ENCODE data around the gene FMNL2.
A peak's percentile ranks its signal among the peaks of the same experiment; 100 is the strongest.
"Not testable (repeated sequence)": the region's sequence is repeated elsewhere in the genome, so short reads cannot be mapped to it uniquely, and the experiment has no call there.

The FMNL2 gene

DNA sequence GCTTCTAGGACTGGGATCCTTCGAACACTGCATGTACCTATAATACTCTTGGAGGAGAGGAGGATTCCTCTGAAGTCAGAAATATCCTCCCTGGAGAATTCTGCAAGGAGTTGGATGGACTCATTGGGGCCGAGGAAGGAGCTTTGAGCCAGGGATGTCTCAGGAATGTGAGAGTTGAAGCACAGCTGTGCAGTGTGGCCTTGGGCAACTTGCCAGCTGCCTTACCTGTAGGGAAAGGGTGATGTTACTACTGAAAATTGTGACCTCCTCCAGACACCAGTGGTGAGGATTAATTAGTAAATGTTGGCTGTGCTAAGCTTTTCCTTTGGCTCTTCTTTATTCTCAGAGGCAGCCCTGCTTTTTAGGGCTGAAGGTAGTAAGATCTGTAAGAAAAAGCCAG, 41.4 kb downstream of the FMNL2 start:
- no peaks in the 10 kb centered on the region for H3K36me3 ChIP-seq (ENCODE audit: control insufficient read depth, insufficient read depth, low read length)
- no peaks in the 10 kb centered on the region for H3K4me1 ChIP-seq (ENCODE audit: control insufficient read depth, insufficient read depth, low read length, poor library complexity, severe bottlenecking)
- no peaks in the 10 kb centered on the region for H3K9me3 ChIP-seq (ENCODE audit: control insufficient read depth, low read length)
- no peak overlapping the region for H3K4me3 ChIP-seq (ENCODE audit: extremely low read depth, insufficient read depth, low read length, poor library complexity, severe bottlenecking)
- 67 to 100% methylated on average over 1 to 2 of the region's 2 CpGs for WGBS, 2 experiments (ENCODE audit: insufficient coverage in 2 of 2)
- H3K27ac ChIP-seq (ENCODE audit: low read depth, low read length, severe bottlenecking) = no peak overlapping the region

DNA sequence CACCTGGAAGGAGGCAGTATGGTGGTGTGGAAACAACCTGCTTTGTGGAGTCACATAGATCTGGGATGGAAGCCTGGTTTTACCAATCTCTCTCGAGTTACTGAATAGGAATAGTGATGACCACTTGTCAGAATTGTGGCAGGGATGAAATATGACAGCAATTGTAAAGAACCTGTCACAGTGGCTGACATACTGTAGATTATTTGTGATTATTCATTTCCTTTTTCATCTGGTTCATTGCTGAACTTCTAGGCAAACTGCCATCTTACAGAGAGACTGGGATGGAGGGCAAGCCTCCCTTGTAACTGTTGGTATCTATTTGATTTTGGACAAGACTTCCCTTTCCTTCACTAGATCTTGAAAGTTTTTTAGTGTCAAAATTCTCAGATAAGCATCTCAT, 42.0 kb downstream of the FMNL2 start:
- no peaks in the 10 kb centered on the region for H3K36me3 ChIP-seq (ENCODE audit: control insufficient read depth, insufficient read depth, low read length)
- H3K9me3 ChIP-seq (ENCODE audit: control insufficient read depth, low read length) = no peaks in the 10 kb centered on the region
- WGBS, 2 experiments (ENCODE audit: insufficient coverage in 2 of 2) = 100% methylated on average over 1 of the region's 1 CpG
- no peak overlapping the region for H3K4me3 ChIP-seq (ENCODE audit: extremely low read depth, insufficient read depth, low read length, poor library complexity, severe bottlenecking)
- no peak overlapping the region for H3K27ac ChIP-seq (ENCODE audit: low read depth, low read length, severe bottlenecking)
- no peaks in the 10 kb centered on the region for H3K4me1 ChIP-seq (ENCODE audit: control insufficient read depth, insufficient read depth, low read length, poor library complexity, severe bottlenecking)

DNA sequence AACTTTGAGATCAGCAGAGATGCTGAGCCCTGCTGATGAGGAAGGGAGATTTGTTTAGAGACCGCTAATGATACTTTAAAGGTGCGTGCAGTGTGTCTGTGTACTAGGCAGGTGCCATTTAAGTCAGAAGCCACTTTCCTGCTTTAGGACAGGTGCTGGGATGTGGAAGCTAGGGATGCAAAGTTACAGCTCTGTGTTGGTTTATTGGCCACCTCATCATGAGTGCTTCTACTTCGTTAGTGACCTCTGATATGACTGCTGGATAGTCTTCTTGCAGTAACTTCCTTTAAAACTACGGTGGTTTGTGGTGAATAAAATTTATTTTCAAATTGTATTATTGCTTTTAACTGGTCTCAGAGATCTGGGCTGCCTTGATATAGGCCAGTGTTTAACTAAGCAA, 44.1 kb downstream of the FMNL2 start:
- H3K36me3 ChIP-seq (ENCODE audit: control insufficient read depth, insufficient read depth, low read length) = no peaks in the 10 kb centered on the region
- H3K9me3 ChIP-seq (ENCODE audit: control insufficient read depth, low read length) = no peaks in the 10 kb centered on the region
- no peak overlapping the region for H3K4me3 ChIP-seq (ENCODE audit: extremely low read depth, insufficient read depth, low read length, poor library complexity, severe bottlenecking)
- no peaks in the 10 kb centered on the region for H3K4me1 ChIP-seq (ENCODE audit: control insufficient read depth, insufficient read depth, low read length, poor library complexity, severe bottlenecking)
- 100% methylated on average over 1 to 2 of the region's 4 CpGs for WGBS, 2 experiments (ENCODE audit: insufficient coverage in 2 of 2)
- H3K27ac ChIP-seq (ENCODE audit: low read depth, low read length, severe bottlenecking) = no peak overlapping the region

DNA sequence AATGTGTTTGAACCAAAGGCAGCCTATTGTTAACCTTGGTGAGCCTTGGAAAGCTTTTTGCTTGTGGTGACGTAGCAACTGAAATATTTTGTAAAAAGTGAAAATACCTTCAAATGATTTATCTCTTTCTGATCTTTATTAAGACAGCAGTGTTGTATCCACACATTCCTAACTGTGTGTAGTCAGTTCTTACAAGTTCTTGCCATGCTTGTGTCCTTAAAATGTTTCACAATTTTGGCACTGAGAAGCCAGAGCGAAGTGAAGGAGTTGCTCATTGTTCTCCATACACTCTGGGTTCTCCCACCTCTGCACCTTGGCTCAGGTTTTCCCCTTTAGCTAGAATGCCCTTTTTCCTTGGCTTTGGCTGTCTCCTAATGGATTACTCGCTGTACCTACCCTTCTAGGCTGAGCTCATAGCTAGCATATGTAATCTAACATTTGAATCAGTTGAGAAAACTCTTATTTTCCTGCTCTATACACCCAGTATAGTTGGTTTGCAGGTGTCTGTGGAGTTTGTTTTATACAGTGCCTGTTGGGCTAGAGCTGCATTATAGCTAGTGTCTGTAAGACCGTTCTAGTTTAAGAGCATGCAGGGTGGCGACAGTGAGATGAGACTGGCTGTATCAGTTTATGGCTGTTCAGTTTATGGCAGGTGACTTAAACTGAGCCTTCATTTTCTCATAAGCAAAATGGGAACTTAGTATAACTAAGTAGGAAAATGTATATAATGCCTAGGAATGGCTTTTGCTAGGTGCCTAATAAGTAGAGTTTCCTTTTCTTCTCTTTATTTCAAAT, 45.5 kb downstream of the FMNL2 start:
- H3K4me3 ChIP-seq (ENCODE audit: extremely low read depth, insufficient read depth, low read length, poor library complexity, severe bottlenecking) = no peak overlapping the region
- H3K9me3 ChIP-seq (ENCODE audit: control insufficient read depth, low read length) = no peaks in the 10 kb centered on the region
- no peaks in the 10 kb centered on the region for H3K36me3 ChIP-seq (ENCODE audit: control insufficient read depth, insufficient read depth, low read length)
- WGBS, 2 experiments (ENCODE audit: insufficient coverage in 2 of 2) = 61 to 64% methylated on average over 3 of the region's 5 CpGs
- H3K4me1 ChIP-seq (ENCODE audit: control insufficient read depth, insufficient read depth, low read length, poor library complexity, severe bottlenecking) = no peaks in the 10 kb centered on the region
- no peak overlapping the region for H3K27ac ChIP-seq (ENCODE audit: low read depth, low read length, severe bottlenecking)

DNA sequence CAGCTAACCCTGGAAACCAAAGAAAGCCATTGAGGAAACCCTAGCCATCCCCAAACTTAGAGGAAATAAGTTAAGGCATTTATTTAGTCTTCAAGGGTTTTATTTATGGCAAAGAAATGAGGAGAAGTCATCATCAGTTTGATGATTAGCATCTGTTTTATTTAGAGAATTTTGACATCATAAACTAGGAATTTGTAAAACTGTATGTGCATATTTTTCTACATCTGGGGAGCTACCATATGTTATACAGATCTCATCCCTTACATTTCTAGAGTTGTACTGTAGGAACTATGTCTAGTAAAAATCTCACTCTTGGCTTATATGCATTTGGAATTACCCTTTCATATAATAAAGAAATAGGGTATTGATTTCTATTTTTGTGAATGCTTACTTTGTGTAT, 48.7 kb downstream of the FMNL2 start:
- H3K27ac ChIP-seq (ENCODE audit: low read depth, low read length, severe bottlenecking) = no peak overlapping the region
- no peaks in the 10 kb centered on the region for H3K9me3 ChIP-seq (ENCODE audit: control insufficient read depth, low read length)
- H3K36me3 ChIP-seq (ENCODE audit: control insufficient read depth, insufficient read depth, low read length) = no peaks in the 10 kb centered on the region
- H3K4me3 ChIP-seq (ENCODE audit: extremely low read depth, insufficient read depth, low read length, poor library complexity, severe bottlenecking) = no peak overlapping the region
- H3K4me1 ChIP-seq (ENCODE audit: control insufficient read depth, insufficient read depth, low read length, poor library complexity, severe bottlenecking) = no peaks in the 10 kb centered on the region

DNA sequence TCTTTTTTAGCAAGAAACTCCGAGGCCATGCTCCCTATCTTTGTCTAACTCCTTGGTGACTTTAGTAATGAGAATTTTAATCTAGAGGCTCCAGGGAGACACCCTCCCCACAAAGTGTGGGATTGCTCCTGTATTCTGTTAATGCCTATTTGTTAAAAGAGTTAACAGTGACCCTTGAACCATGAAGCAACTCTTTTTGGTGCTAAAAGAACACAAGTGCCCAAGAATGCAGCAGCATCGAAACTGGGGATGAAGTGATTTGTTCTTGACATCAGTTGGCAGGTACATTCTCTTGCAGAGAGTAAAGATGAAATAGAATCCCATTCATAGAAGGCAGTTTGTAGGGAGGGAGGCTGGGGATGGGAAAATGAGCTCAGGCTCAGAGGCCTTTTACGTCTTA, 50.0 kb downstream of the FMNL2 start:
- H3K27ac ChIP-seq (ENCODE audit: low read depth, low read length, severe bottlenecking) = no peak overlapping the region
- 63 to 100% methylated on average over 1 of the region's 3 CpGs for WGBS, 2 experiments (ENCODE audit: insufficient coverage in 2 of 2)
- H3K4me1 ChIP-seq (ENCODE audit: control insufficient read depth, insufficient read depth, low read length, poor library complexity, severe bottlenecking) = no peaks in the 10 kb centered on the region
- H3K9me3 ChIP-seq (ENCODE audit: control insufficient read depth, low read length) = no peaks in the 10 kb centered on the region
- H3K4me3 ChIP-seq (ENCODE audit: extremely low read depth, insufficient read depth, low read length, poor library complexity, severe bottlenecking) = no peak overlapping the region
- H3K36me3 ChIP-seq (ENCODE audit: control insufficient read depth, insufficient read depth, low read length) = peaks cover under 1% of the 10 kb centered on the region

DNA sequence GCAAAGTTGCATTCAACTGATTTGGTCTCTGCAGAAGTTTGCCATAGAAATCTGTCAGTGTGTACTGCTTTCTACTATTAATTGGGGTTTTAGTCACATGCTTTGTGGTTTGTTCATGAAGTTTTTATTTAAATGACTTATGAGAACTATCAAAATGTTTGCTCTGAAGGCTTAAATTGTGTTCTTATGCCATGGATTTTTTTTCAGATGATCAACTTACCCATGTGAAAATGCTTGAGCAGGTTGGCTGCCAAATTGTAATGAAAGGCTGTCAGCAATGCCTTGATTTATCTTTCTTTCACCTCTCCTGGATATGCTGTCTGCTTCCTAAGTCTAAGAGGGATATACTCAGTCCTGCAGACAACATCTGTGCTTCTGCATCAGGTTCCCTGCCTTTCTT, 50.7 kb downstream of the FMNL2 start:
- H3K4me3 ChIP-seq (ENCODE audit: extremely low read depth, insufficient read depth, low read length, poor library complexity, severe bottlenecking) = no peak overlapping the region
- H3K4me1 ChIP-seq (ENCODE audit: control insufficient read depth, insufficient read depth, low read length, poor library complexity, severe bottlenecking) = no peaks in the 10 kb centered on the region
- peaks cover 3% of the 10 kb centered on the region for H3K36me3 ChIP-seq (ENCODE audit: control insufficient read depth, insufficient read depth, low read length)
- no peaks in the 10 kb centered on the region for H3K9me3 ChIP-seq (ENCODE audit: control insufficient read depth, low read length)
- H3K27ac ChIP-seq (ENCODE audit: low read depth, low read length, severe bottlenecking) = no peak overlapping the region

DNA sequence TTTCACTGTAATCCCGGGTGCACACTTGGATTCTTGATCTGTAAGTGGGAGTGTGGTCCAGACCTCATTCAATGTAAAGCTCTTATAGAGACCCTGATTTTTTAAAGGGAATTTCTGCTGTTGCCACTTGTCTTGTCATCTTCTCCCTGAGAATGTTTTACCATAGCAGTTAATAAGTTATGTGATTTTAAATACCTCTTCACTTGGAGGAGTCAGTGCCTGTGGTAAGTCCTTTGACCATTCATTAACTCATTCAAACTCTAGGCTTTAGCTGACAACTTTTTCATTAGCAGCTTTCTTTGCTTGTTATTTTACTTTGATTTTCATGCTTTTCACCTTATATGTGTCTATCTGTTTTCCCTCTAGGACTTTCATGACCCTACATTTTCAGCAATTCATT, 51.3 kb downstream of the FMNL2 start:
- no peaks in the 10 kb centered on the region for H3K4me1 ChIP-seq (ENCODE audit: control insufficient read depth, insufficient read depth, low read length, poor library complexity, severe bottlenecking)
- H3K4me3 ChIP-seq (ENCODE audit: extremely low read depth, insufficient read depth, low read length, poor library complexity, severe bottlenecking) = no peak overlapping the region
- WGBS, 2 experiments (ENCODE audit: insufficient coverage in 2 of 2) = 100% methylated on average over 1 of the region's 1 CpG; no CpG with 5 or more reads in 1 of the 2 experiments
- H3K27ac ChIP-seq (ENCODE audit: low read depth, low read length, severe bottlenecking) = no peak overlapping the region
- H3K36me3 ChIP-seq (ENCODE audit: control insufficient read depth, insufficient read depth, low read length) = peaks cover 3% of the 10 kb centered on the region
- no peaks in the 10 kb centered on the region for H3K9me3 ChIP-seq (ENCODE audit: control insufficient read depth, low read length)

DNA sequence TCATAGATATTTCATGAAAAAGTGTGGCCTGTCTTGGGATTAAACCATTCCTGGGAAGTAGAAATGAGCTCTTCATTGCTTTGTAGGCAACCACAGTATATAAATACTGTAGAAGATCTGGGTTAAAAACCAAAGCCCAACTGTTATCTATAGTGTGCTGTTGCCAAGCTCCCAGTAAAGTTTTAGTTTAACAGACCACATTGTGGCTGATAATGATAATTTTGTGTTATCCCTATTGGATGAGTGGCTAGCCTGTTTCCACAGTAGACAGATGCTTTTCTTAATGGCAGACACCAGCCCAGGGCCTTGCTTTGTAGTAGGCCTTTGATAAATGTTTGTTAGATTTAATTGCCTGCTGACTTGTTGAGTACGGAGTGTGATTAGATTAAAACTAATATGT, 52.1 kb downstream of the FMNL2 start:
- Histone ChIP-seq H3K4me3 (ENCODE audit: extremely low read depth, insufficient read depth, low read length, poor library complexity, severe bottlenecking) (no peak overlapping the region), H3K9me3 (ENCODE audit: control insufficient read depth, low read length) (no peaks in the 10 kb centered on the region), H3K36me3 (ENCODE audit: control insufficient read depth, insufficient read depth, low read length) (peaks cover 3% of the 10 kb centered on the region), H3K4me1 (ENCODE audit: control insufficient read depth, insufficient read depth, low read length, poor library complexity, severe bottlenecking) (no peaks in the 10 kb centered on the region), H3K27ac (ENCODE audit: low read depth, low read length, severe bottlenecking) (peak overlapping the region; percentile 32)
- no CpG with 5 or more reads among the region's 1 CpG for WGBS, 2 experiments (ENCODE audit: insufficient coverage in 2 of 2)

DNA sequence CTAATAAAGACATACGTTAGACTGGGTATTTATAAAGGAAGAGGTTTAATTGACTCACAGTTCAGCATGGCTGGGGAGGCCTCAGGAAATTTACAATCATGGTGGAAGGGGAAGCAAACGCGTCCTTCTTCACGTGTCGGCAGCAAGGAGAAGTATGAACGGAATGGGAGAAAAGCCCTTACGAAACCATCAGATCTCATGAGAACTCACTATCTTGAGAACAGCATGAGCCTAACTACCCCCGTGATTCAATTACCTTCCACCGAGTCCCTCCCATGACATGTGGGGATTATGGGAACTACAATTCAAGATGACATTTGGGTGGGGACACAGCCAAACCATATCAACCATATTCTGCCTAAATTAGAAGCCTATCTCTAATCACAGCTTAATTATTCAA, 53.3 kb downstream of the FMNL2 start:
- 92 to 93% methylated on average over 6 to 8 of the region's 9 CpGs for WGBS, 2 experiments (ENCODE audit: insufficient coverage in 2 of 2)
- H3K36me3 ChIP-seq (ENCODE audit: control insufficient read depth, insufficient read depth, low read length); H3K9me3 ChIP-seq (ENCODE audit: control insufficient read depth, low read length); H3K27ac ChIP-seq (ENCODE audit: low read depth, low read length, severe bottlenecking); H3K4me1 ChIP-seq (ENCODE audit: control insufficient read depth, insufficient read depth, low read length, poor library complexity, severe bottlenecking); H3K4me3 ChIP-seq (ENCODE audit: extremely low read depth, insufficient read depth, low read length, poor library complexity, severe bottlenecking): not testable (repeated sequence)

DNA sequence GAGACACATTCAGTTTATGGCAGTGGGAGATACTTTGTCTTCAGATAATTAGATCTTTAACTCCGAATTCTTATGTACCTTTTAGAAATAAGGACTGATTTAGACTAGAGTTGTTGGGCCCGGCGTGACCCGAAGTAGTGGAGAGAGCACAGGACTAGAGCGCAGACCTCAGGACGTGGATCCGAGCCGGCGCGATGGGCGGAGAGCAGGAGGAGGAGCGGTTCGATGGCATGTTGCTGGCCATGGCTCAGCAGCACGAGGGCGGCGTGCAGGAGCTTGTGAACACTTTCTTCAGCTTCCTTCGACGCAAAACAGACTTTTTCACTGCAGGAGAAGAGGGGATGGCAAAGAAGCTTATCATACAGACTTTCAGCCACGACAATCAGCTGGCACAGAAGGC, 54.5 kb downstream of the FMNL2 start:
- Histone ChIP-seq H3K27ac (ENCODE audit: low read depth, low read length, severe bottlenecking) (no peak overlapping the region), H3K9me3 (ENCODE audit: control insufficient read depth, low read length) (no peaks in the 10 kb centered on the region), H3K4me1 (ENCODE audit: control insufficient read depth, insufficient read depth, low read length, poor library complexity, severe bottlenecking) (no peaks in the 10 kb centered on the region), H3K36me3 (ENCODE audit: control insufficient read depth, insufficient read depth, low read length) (peaks cover 3% of the 10 kb centered on the region), H3K4me3 (ENCODE audit: extremely low read depth, insufficient read depth, low read length, poor library complexity, severe bottlenecking) (no peak overlapping the region)
- 97 to 99% methylated on average over 18 of the region's 19 CpGs for WGBS, 2 experiments (ENCODE audit: insufficient coverage in 2 of 2)

All from mesodermal cell (in vitro differentiated cells).